Activated CD4-positive, alpha-beta T cell treated with anti-CD3 and anti-CD28 coated beads, Interleukin-2, amount 10 ng/mL, durations not matched to agents 7 days and 5 days (primary cell): ENCODE measurements around the gene VIPR1. TPM values are rescaled to one million over a fixed set of nuclear protein-coding genes. Genes with fewer than 3 reads are reported as not detected.

Experiments used
- CTCF ChIA-PET: fragments of 350-600 bp; sonication (Branson Sonifier 250); formaldehyde crosslinking; loops from one replicate; lab custom pipeline; 2021; ENCODE audit warnings: antibody characterized with exemption; lab: Charles Lee
- POLR2A ChIA-PET: fragments of 350-600 bp; sonication (Branson Sonifier 250); formaldehyde crosslinking; loops from one replicate; lab custom pipeline; 2021; ENCODE audit warnings: antibody characterized with exemption; lab: Charles Lee
- DNase-seq: peaks from one replicate; pipeline ENCODE4 v3.0.0-alpha.2; 2020
- H3K27ac Mint-ChIP-seq: one replicate; pipeline ENCODE4 v1.8.0; 2021; ENCODE audit warnings: mild to moderate bottlenecking, moderate library complexity, mixed read lengths
- H3K27me3 Mint-ChIP-seq: one replicate; pipeline ENCODE4 v1.8.0; 2021; ENCODE audit warnings: mixed read lengths
- H3K36me3 Mint-ChIP-seq: one replicate; pipeline ENCODE4 v1.8.0; 2021; ENCODE audit warnings: low read depth, mixed read lengths
- H3K4me1 Mint-ChIP-seq: one replicate; pipeline ENCODE4 v1.8.0; 2021; ENCODE audit warnings: mixed read lengths
- H3K4me3 Mint-ChIP-seq: one replicate; pipeline ENCODE4 v1.8.0; 2021; ENCODE audit warnings: mild to moderate bottlenecking, moderate library complexity, mixed read lengths
- H3K9me3 Mint-ChIP-seq: one replicate; pipeline ENCODE4 v1.8.0; 2021; ENCODE audit warnings: mixed read lengths
- total RNA-seq, 2 experiments: library from RNA; stranded (reverse); gene quantifications; one replicate each; pipeline ENCODE4 v1.2.3, GENCODE V29; 2021

The VIPR1 gene
- total RNA-seq, 2 experiments from 2014 or later = 19.9 to 21.3 TPM

- Mint-ChIP-seq H3K4me3 (no peak overlapping the region), H3K4me1 (peaks cover 65% of the 10 kb centered on the region), H3K27ac (peak overlapping the region; percentile 42), H3K9me3 (peaks cover 5% of the 10 kb centered on the region), H3K36me3 (peaks cover 34% of the 10 kb centered on the region), H3K27me3 (no peaks in the 10 kb centered on the region)
- no peak for DNase-seq
- POLR2A ChIA-PET = no interaction called here
- CTCF ChIA-PET = interaction anchor here (0.7 to 3.8 kb wide), 5 partner anchors 8 to 32 kb away, joined by 3 to 20 read pairs (median 9); partner anchors contain the start of gene VIPR1
Measured at GRCh38 chr3:42533161-42533897, 30.9 kb downstream of the VIPR1 start.

- DNase-seq = peak; percentile 68
- Mint-ChIP-seq H3K27me3 (no peaks in the 10 kb centered on the region), H3K36me3 (peaks cover 14% of the 10 kb centered on the region), H3K27ac (no peak overlapping the region), H3K4me1 (peaks cover 44% of the 10 kb centered on the region), H3K4me3 (no peak overlapping the region), H3K9me3 (no peaks in the 10 kb centered on the region)
- POLR2A ChIA-PET = no interaction called here
- CTCF ChIA-PET = interaction anchor here (0.9 to 3.8 kb wide), 4 partner anchors 11 to 289 kb away, joined by 3 to 20 read pairs (median 4); no protein-coding TSS in a partner anchor
Measured at GRCh38 chr3:42535981-42536784, 33.7 kb downstream of the VIPR1 start.

- Mint-ChIP-seq H3K36me3 (peaks cover 3% of the 10 kb centered on the region), H3K4me3 (no peak overlapping the region), H3K9me3 (no peaks in the 10 kb centered on the region), H3K27ac (no peak overlapping the region), H3K4me1 (peaks cover 32% of the 10 kb centered on the region), H3K27me3 (no peaks in the 10 kb centered on the region)
- ChIA-PET POLR2A (no interaction called here), CTCF (interaction anchor here (0.9 to 1.9 kb wide), 2 partner anchors 10 to 290 kb away, joined by 3 to 6 read pairs; no protein-coding TSS in a partner anchor)
- DNase-seq = no peak
Measured at GRCh38 chr3:42537350-42537749, 34.9 kb downstream of the VIPR1 start.

GRCh38 chr3:42539871-42540714 is 37.6 kb downstream of the VIPR1 start:
- no peak overlapping the region for H3K4me3 Mint-ChIP-seq
- POLR2A ChIA-PET = no interaction called here
- H3K4me1 Mint-ChIP-seq = peaks cover 16% of the 10 kb centered on the region
- H3K27ac Mint-ChIP-seq = peak overlapping the region; percentile 38
- no peaks in the 10 kb centered on the region for H3K9me3 Mint-ChIP-seq
- H3K27me3 Mint-ChIP-seq = no peaks in the 10 kb centered on the region
- CTCF ChIA-PET = interaction anchor here (1.7 kb wide), 1 partner anchor 31 kb away, joined by 4 read pairs; no protein-coding TSS in a partner anchor
- H3K36me3 Mint-ChIP-seq = no peaks in the 10 kb centered on the region
- peak; percentile 73 for DNase-seq

GRCh38 chr3:42541079-42541478 is 38.6 kb downstream of the VIPR1 start:
- Mint-ChIP-seq H3K9me3 (no peaks in the 10 kb centered on the region), H3K4me3 (no peak overlapping the region), H3K4me1 (peaks cover 13% of the 10 kb centered on the region), H3K27me3 (no peaks in the 10 kb centered on the region), H3K27ac (peak overlapping the region; percentile 65), H3K36me3 (no peaks in the 10 kb centered on the region)
- ChIA-PET CTCF (interaction anchor here (0.8 to 1.0 kb wide), 2 partner anchors 8 to 40 kb away, joined by 3 read pairs; no protein-coding TSS in a partner anchor), POLR2A (no interaction called here)
- no peak for DNase-seq

- no peak for DNase-seq
- ChIA-PET POLR2A (interaction anchor here (0.7 kb wide), 1 partner anchor 142 kb away, joined by 4 read pairs; no protein-coding TSS in a partner anchor), CTCF (interaction anchor here (1.5 to 1.6 kb wide), 2 partner anchors 22 to 37 kb away, joined by 3 to 4 read pairs; no protein-coding TSS in a partner anchor)
- Mint-ChIP-seq H3K27me3 (no peaks in the 10 kb centered on the region), H3K4me3 (no peak overlapping the region), H3K4me1 (peaks cover 2% of the 10 kb centered on the region), H3K9me3 (no peaks in the 10 kb centered on the region), H3K27ac (no peak overlapping the region), H3K36me3 (peaks cover 6% of the 10 kb centered on the region)
Measured at GRCh38 chr3:42544492-42545283, 42.2 kb downstream of the VIPR1 start.

- H3K27ac Mint-ChIP-seq = no peak overlapping the region
- H3K4me1 Mint-ChIP-seq = no peaks in the 10 kb centered on the region
- POLR2A ChIA-PET = interaction anchor here (0.7 kb wide), 1 partner anchor 142 kb away, joined by 4 read pairs; no protein-coding TSS in a partner anchor
- peaks cover 6% of the 10 kb centered on the region for H3K36me3 Mint-ChIP-seq
- CTCF ChIA-PET = interaction anchor here (1.6 kb wide), 1 partner anchor 32 kb away, joined by 4 read pairs; no protein-coding TSS in a partner anchor
- no peaks in the 10 kb centered on the region for H3K9me3 Mint-ChIP-seq
- H3K4me3 Mint-ChIP-seq = no peak overlapping the region
- no peak for DNase-seq
- H3K27me3 Mint-ChIP-seq = no peaks in the 10 kb centered on the region
Measured at GRCh38 chr3:42545284-42545900, 42.9 kb downstream of the VIPR1 start.

GRCh38 chr3:42546691-42547213 is 44.3 kb downstream of the VIPR1 start:
- ChIA-PET CTCF (interaction anchor here (0.9 to 2.3 kb wide), 6 partner anchors 10 to 45 kb away, joined by 3 to 13 read pairs (median 4); no protein-coding TSS in a partner anchor), POLR2A (no interaction called here)
- Mint-ChIP-seq H3K36me3 (peaks cover 11% of the 10 kb centered on the region), H3K27ac (no peak overlapping the region), H3K4me3 (no peak overlapping the region), H3K4me1 (peaks cover 2% of the 10 kb centered on the region), H3K9me3 (no peaks in the 10 kb centered on the region), H3K27me3 (no peaks in the 10 kb centered on the region)
- DNase-seq = no peak

- Mint-ChIP-seq H3K4me1 (peaks cover 2% of the 10 kb centered on the region), H3K36me3 (peaks cover 11% of the 10 kb centered on the region), H3K27ac (peak overlapping the region; percentile 10), H3K27me3 (no peaks in the 10 kb centered on the region), H3K4me3 (no peak overlapping the region), H3K9me3 (no peaks in the 10 kb centered on the region)
- POLR2A ChIA-PET = no interaction called here
- DNase-seq = peak; percentile 65
- CTCF ChIA-PET = interaction anchor here (1.2 to 2.3 kb wide), 4 partner anchors 10 to 46 kb away, joined by 3 to 13 read pairs (median 5); no protein-coding TSS in a partner anchor
Measured at GRCh38 chr3:42547401-42547945, 45.0 kb downstream of the VIPR1 start.

GRCh38 chr3:42549131-42549530 is 46.7 kb downstream of the VIPR1 start:
- H3K27ac Mint-ChIP-seq = no peak overlapping the region

More at GRCh38 chr3:42549131-42549530, 46.7 kb downstream of the VIPR1 start:
- H3K4me3 Mint-ChIP-seq = no peak overlapping the region
- peaks cover 6% of the 10 kb centered on the region for H3K4me1 Mint-ChIP-seq
- H3K27me3 Mint-ChIP-seq = no peaks in the 10 kb centered on the region
- peaks cover 26% of the 10 kb centered on the region for H3K36me3 Mint-ChIP-seq
- POLR2A ChIA-PET = no interaction called here
- no peak for DNase-seq
- CTCF ChIA-PET = interaction anchor here (0.6 to 1.1 kb wide), 2 partner anchors 8 to 279 kb away, joined by 3 read pairs; no protein-coding TSS in a partner anchor
- no peaks in the 10 kb centered on the region for H3K9me3 Mint-ChIP-seq
